B cell (primary cell): ENCODE measurements around the gene UBE2L5. TPM values are rescaled to one million over a fixed set of nuclear protein-coding genes. Genes with fewer than 3 reads are reported as not detected.

Source experiments
- ATAC-seq: fragments of 200-7000 bp; cut with Tn5 transposase; one replicate; pipeline ENCODE4 v1.10.0; 2021; ENCODE audit warnings: low read depth, mild to moderate bottlenecking, moderate number of reproducible peaks, moderate library complexity
- CTCF ChIA-PET: fragments of 350-600 bp; sonication (Branson Sonifier 250); formaldehyde crosslinking; loops from one replicate; lab custom pipeline; 2021; ENCODE audit warnings: antibody characterized with exemption, inconsistent platforms; lab: Charles Lee
- POLR2A ChIA-PET: fragments of 350-600 bp; sonication (Branson Sonifier 250); formaldehyde crosslinking; loops from one replicate; lab custom pipeline; 2021; ENCODE audit warnings: antibody characterized with exemption; lab: Charles Lee
- DNase-seq: peaks from one replicate; pipeline ENCODE4 v3.0.0; 2013
- H2AFZ ChIP-seq: 2 replicates; pipeline ENCODE4 v1.6.1; 2012; ENCODE audit warnings: mild to moderate bottlenecking, low read depth, low read length; ENCODE audit not compliant: insufficient read depth, poor library complexity, severe bottlenecking
- H3K27ac ChIP-seq, 2 donors: 1 replicate in 1 of 2; 2 replicates in 1 of 2; pipeline ENCODE4 v1.5.1; 2012 to 2013; ENCODE audit warnings: low read length in 2 of 2, mild to moderate bottlenecking in 2 of 2, moderate library complexity in 1 of 2
- H3K27me3 ChIP-seq, 4 experiments: fragments of 200-600 bp in 1 of 4; sonication (generic) in 1 of 4; replicated peaks in 1 of 4; 1 replicate in 2 of 4; 2 replicates in 2 of 4; pipeline versions ENCODE4 v1.6.1 to v1.7.0; 2013 to 2016; ENCODE audit warnings: low read length in 3 of 4, mild to moderate bottlenecking in 2 of 4, mixed read lengths in 1 of 4, moderate library complexity in 1 of 4; ENCODE audit not compliant: insufficient read depth in 4 of 4, control insufficient read depth in 3 of 4; ENCODE audit errors: control extremely low read depth in 1 of 4
- H3K36me3 ChIP-seq, 2 experiments: replicated peaks in 1 of 2; 1 replicate in 1 of 2; 2 replicates in 1 of 2; pipeline versions ENCODE4 v1.6.1 to v1.7.1; 2013; ENCODE audit warnings: low read length in 1 of 2; ENCODE audit not compliant: insufficient read depth in 2 of 2, control insufficient read depth in 1 of 2; ENCODE audit errors: control extremely low read depth in 1 of 2, extremely low read depth in 1 of 2
- H3K4me1 ChIP-seq, 2 donors: fragments of 200-600 bp in 1 of 2; sonication (generic) in 1 of 2; 1 replicate in 1 of 2; 2 replicates in 1 of 2; pipeline versions ENCODE4 v1.5.1 to v1.6.1; 2013 to 2017; ENCODE audit warnings: low read length in 2 of 2; ENCODE audit not compliant: control insufficient read depth in 2 of 2, insufficient read depth in 2 of 2
- H3K4me2 ChIP-seq: replicated peaks from 2 replicates; pipeline ENCODE3; 2012; ENCODE audit warnings: mild to moderate bottlenecking, low read depth, low read length; ENCODE audit not compliant: poor library complexity, severe bottlenecking
- H3K4me3 ChIP-seq, 5 experiments: fragments of 200-600 bp in 1 of 5; sonication (generic) in 1 of 5; 1 replicate in 3 of 5; 2 replicates in 2 of 5; pipeline versions ENCODE4 v1.5.1 to v1.7.0; 2011 to 2016; ENCODE audit warnings: low read length in 4 of 5, mild to moderate bottlenecking in 4 of 5, low read depth in 2 of 5, control low read depth in 1 of 5, moderate library complexity in 1 of 5; ENCODE audit not compliant: insufficient read depth in 1 of 5; ENCODE audit errors: control extremely low read depth in 1 of 5, extremely low read depth in 1 of 5
- H3K79me2 ChIP-seq: fragments of 200-600 bp; sonication (generic); one replicate; pipeline ENCODE4 v1.6.0; 2016; ENCODE audit warnings: low read length; ENCODE audit not compliant: control insufficient read depth, insufficient read depth
- H3K9ac ChIP-seq: fragments of 200-600 bp; sonication (generic); 2 replicates; pipeline ENCODE4 v1.6.1; 2017; ENCODE audit warnings: mild to moderate bottlenecking, low read length, moderate library complexity
- H3K9me3 ChIP-seq, 3 donors: one replicate each; pipeline versions ENCODE4 v1.6.1 to v1.7.1; 2013; ENCODE audit warnings: low read length in 2 of 3; ENCODE audit not compliant: control insufficient read depth in 2 of 3, insufficient read depth in 1 of 3; ENCODE audit errors: control extremely low read depth in 1 of 3
- H4K20me1 ChIP-seq: 2 replicates; pipeline ENCODE4 v1.6.0; 2012; ENCODE audit warnings: mild to moderate bottlenecking, low read length; ENCODE audit not compliant: insufficient read depth, control insufficient read depth, poor library complexity, severe bottlenecking
- H3K27ac Mint-ChIP-seq: one replicate; pipeline ENCODE4 v1.8.0; 2021; ENCODE audit warnings: mixed read lengths
- H3K27me3 Mint-ChIP-seq: one replicate; pipeline ENCODE4 v1.8.0; 2021; ENCODE audit warnings: mixed read lengths
- H3K4me1 Mint-ChIP-seq: one replicate; pipeline ENCODE4 v1.8.0; 2021; ENCODE audit warnings: mixed read lengths
- H3K4me3 Mint-ChIP-seq: one replicate; pipeline ENCODE4 v1.8.0; 2021; ENCODE audit warnings: mixed read lengths
- H3K9me3 Mint-ChIP-seq: one replicate; pipeline ENCODE4 v1.8.0; 2022; ENCODE audit warnings: mixed read lengths; ENCODE audit not compliant: insufficient read depth
- EZH2 ChIP-seq: IDR thresholded peaks from 2 replicates; pipeline ENCODE4 v1.6.1; 2012; ENCODE audit warnings: borderline replicate concordance, low read depth, mild to moderate bottlenecking, moderate library complexity, low read length; ENCODE audit not compliant: insufficient read depth, poor library complexity, severe bottlenecking
- WGBS: methylation state at CpG from one replicate; pipeline ENCODE4 v1.1.5; 2013; ENCODE audit warnings: missing lambda C conversion rate; ENCODE audit not compliant: insufficient coverage; 5-methylcytosine and 5-hydroxymethylcytosine counted together
- intact Hi-C: fragments of 100-400 bp; cut with micrococcal nuclease; formaldehyde crosslinking; loops from one replicate; pipeline ENCODE4 v1.10.0; 2022
- polyA plus RNA-seq: library from polyadenylated mRNA; depleted of rRNA; stranded (reverse); fragments of >200 nt; gene quantifications from 2 replicates; pipeline ENCODE4 v1.2.3, GENCODE V29; 2012
- total RNA-seq, 2 donors: library from RNA; stranded (reverse); fragments of 120-200 nt in 1 of 2; gene quantifications; 1 replicate in 1 of 2; 2 replicates in 1 of 2; pipeline versions ENCODE4 v1.2.3 to v1.2.4, GENCODE V29; 2013 to 2022
- TF ChIP-seq, protein P1 (sequence below): fragments of 200-600 bp; IDR thresholded peaks from one replicate; pipeline ENCODE4 v1.8.0; 2022; ENCODE audit warnings: antibody characterized with exemption, mild to moderate bottlenecking

The UBE2L5 gene
- total and polyA plus RNA-seq, 2 donors (not counting 1 experiment from before 2014, with no cell fraction given), result 0.16 to 0.57 TPM

DNA sequence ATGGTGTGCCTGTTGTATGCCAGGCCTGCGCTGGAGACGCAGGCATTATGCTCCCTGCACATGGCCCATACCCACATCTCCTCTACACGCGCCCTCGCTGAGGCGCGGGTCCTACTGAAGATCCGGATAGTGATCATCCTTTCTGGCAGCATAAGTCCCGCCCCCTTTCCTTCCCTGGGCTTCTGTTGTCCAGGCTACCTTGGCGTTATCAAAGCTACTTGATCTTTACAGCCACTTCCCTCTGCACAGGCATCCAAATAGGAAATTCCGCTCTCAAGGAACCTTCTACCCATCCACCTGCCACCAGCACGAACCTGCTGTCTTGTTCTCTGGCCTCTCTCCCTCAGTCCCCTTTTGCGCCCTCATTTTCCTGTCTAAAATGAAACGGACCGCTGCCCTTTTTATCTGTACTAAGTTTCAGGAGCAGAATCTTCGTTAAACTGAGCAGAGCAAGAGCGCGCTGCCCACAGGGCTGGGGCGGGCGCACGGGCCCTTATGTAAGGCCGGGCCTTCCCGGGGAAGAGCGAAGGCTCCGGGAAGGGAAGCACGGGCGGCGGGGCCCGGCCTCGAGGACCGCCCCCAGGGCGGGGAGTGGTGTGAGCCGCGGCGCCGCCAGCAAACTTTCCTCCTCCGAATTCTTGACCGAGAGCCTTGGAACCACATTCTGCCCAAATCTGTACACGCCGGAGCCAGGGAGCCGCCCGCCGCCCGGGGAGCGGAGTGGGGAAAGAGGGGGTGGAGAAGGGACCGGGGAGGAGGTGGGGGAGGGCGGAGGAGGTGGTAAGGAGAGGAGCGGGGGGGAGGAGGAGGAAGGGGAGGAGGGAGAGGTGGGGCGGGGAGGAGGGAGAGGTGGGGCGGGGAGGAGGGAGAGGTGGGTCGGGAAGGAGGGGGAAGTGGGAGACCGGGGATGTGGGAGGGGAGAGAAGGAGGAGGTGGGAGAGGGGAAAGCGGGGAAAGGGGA, 920 bp upstream of the UBE2L5 start:
- no peaks in the 10 kb centered on the region for H3K9me3 ChIP-seq
- CTCF ChIA-PET, result interaction anchor here (0.8 to 2.2 kb wide), 12 partner anchors 8 to 196 kb away, joined by 3 to 8 read pairs (median 4); partner anchors contain the start of gene USPL1
- peaks cover 23 to 48% of the 10 kb centered on the region in 2 donors for H3K4me1 ChIP-seq
- peak overlapping the region; percentile 84 for H2AFZ ChIP-seq
- peak overlapping the region; percentile 90 for H3K27ac Mint-ChIP-seq
- peak overlapping the region; percentile 87 for H3K4me2 ChIP-seq
- no peaks in the 10 kb centered on the region for H3K36me3 ChIP-seq
- H3K4me1 Mint-ChIP-seq, result peaks cover 53% of the 10 kb centered on the region
- peak overlapping the region; percentile 92 for H3K4me3 Mint-ChIP-seq
- TF ChIP-seq, protein P1, sequence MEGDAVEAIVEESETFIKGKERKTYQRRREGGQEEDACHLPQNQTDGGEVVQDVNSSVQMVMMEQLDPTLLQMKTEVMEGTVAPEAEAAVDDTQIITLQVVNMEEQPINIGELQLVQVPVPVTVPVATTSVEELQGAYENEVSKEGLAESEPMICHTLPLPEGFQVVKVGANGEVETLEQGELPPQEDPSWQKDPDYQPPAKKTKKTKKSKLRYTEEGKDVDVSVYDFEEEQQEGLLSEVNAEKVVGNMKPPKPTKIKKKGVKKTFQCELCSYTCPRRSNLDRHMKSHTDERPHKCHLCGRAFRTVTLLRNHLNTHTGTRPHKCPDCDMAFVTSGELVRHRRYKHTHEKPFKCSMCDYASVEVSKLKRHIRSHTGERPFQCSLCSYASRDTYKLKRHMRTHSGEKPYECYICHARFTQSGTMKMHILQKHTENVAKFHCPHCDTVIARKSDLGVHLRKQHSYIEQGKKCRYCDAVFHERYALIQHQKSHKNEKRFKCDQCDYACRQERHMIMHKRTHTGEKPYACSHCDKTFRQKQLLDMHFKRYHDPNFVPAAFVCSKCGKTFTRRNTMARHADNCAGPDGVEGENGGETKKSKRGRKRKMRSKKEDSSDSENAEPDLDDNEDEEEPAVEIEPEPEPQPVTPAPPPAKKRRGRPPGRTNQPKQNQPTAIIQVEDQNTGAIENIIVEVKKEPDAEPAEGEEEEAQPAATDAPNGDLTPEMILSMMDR, result no peak
- TF ChIP-seq EZH2, result no peak
- H3K9me3 Mint-ChIP-seq, result no peaks in the 10 kb centered on the region
- no peaks in the 10 kb centered on the region for H3K27me3 ChIP-seq
- no peaks in the 10 kb centered on the region for H4K20me1 ChIP-seq
- no peaks in the 10 kb centered on the region for H3K27me3 Mint-ChIP-seq
- POLR2A ChIA-PET, result interaction anchor here (0.6 to 2.7 kb wide), 20 partner anchors 8 to 197 kb away, joined by 3 to 35 read pairs (median 5); partner anchors contain the start of genes HMGB1 and USPL1
- peak overlapping the region; percentile 70 for H3K9ac ChIP-seq
- no peaks in the 10 kb centered on the region for H3K79me2 ChIP-seq
- WGBS, result 28% methylated on average over 31 of the region's 53 CpGs
- H3K27ac ChIP-seq, result peak overlapping the region; percentile 14 to 67
- ATAC-seq (peak; percentile 48), DNase-seq (peak; percentile 65)
- intact Hi-C loops, result loop anchor here (1.0 to 5.0 kb wide), 7 partner anchors 13 to 114 kb away; partner anchors contain the start of gene KATNAL1
- peak overlapping the region; percentile 1 to 80 (median 75) for H3K4me3 ChIP-seq
